H1 (cell line): ENCODE data around the gene PLA2G4E. TPM values are rescaled to one million over a fixed set of nuclear protein-coding genes. Genes with fewer than 3 reads are reported as not detected.
A peak's percentile ranks its signal among the peaks of the same experiment; 100 is the strongest.

Experiments
- CTCF ChIA-PET: fragments of 300-600 bp; sonication (Branson Sonifier 250); formaldehyde crosslinking; loops from one replicate; lab custom pipeline; 2021; ENCODE audit not compliant: partially characterized antibody; lab: Charles Lee
- POLR2A ChIA-PET: fragments of 300-600 bp; sonication (Branson Sonifier 250); formaldehyde crosslinking; loops from one replicate; lab custom pipeline; 2021; ENCODE audit warnings: inconsistent platforms; ENCODE audit not compliant: partially characterized antibody; lab: Charles Lee
- DNase-seq, 2 experiments: peaks; one replicate each; pipeline versions ENCODE4 v3.0.0 to v3.0.0-alpha.2; 2010 to 2022; ENCODE audit warnings: low spot score in 2 of 2, low read depth in 1 of 2, mixed read lengths in 1 of 2
- FAIRE-seq: peaks from 2 replicates; lab custom pipeline; 2011; peaks lifted over from hg19 to GRCh38; lab: Jason Lieb, UNC
- H2AFZ ChIP-seq: 2 replicates; pipeline ENCODE4 v1.8.1; 2012; ENCODE audit warnings: low read length, inconsistent platforms
- H2AK5ac ChIP-seq: 2 replicates; pipeline ENCODE4 v1.6.1; 2013; ENCODE audit warnings: low read depth, low read length
- H2BK120ac ChIP-seq: replicated peaks from 2 replicates; pipeline ENCODE3; 2013; ENCODE audit warnings: low read depth, low read length, inconsistent platforms
- H2BK12ac ChIP-seq: 2 replicates; pipeline ENCODE4 v1.6.1; 2013; ENCODE audit warnings: low read depth, low read length
- H2BK15ac ChIP-seq: 2 replicates; pipeline ENCODE4 v1.6.1; 2013; ENCODE audit warnings: low read length
- H2BK20ac ChIP-seq: 2 replicates; pipeline ENCODE4 v1.6.1; 2013; ENCODE audit warnings: low read length
- H2BK5ac ChIP-seq: 2 replicates; pipeline ENCODE4 v1.6.1; 2013; ENCODE audit warnings: low read depth, low read length
- H3K14ac ChIP-seq: 2 replicates; pipeline ENCODE4 v1.6.1; 2013; ENCODE audit warnings: inconsistent platforms; ENCODE audit not compliant: insufficient read length
- H3K18ac ChIP-seq: 2 replicates; pipeline ENCODE4 v1.6.1; 2013; ENCODE audit warnings: low read length; ENCODE audit errors: extremely low read depth
- H3K23ac ChIP-seq: 2 replicates; pipeline ENCODE4 v1.6.1; 2013; ENCODE audit warnings: inconsistent platforms; ENCODE audit not compliant: insufficient read length
- H3K23me2 ChIP-seq: 2 replicates; pipeline ENCODE4 v1.6.1; 2013; ENCODE audit warnings: low read depth, low read length
- H3K27ac ChIP-seq: 2 replicates; pipeline ENCODE4 v1.6.1; 2011; ENCODE audit warnings: low read depth, low read length, inconsistent platforms
- H3K27me3 ChIP-seq, 4 experiments: replicated peaks in 1 of 4; 1 replicate in 1 of 4; 2 replicates in 3 of 4; pipeline versions ENCODE4 v1.6.1 to v1.8.1; 2011 to 2013; ENCODE audit warnings: low read length in 3 of 4, mild to moderate bottlenecking in 3 of 4, inconsistent platforms in 2 of 4, mixed read lengths in 2 of 4, moderate library complexity in 1 of 4; ENCODE audit not compliant: control insufficient read depth in 3 of 4, insufficient read depth in 3 of 4; ENCODE audit errors: extremely low read depth in 1 of 4
- H3K36me3 ChIP-seq, 4 experiments: 2 replicates each; pipeline versions ENCODE4 v1.6.1 to v1.8.1; 2011 to 2013; ENCODE audit warnings: mild to moderate bottlenecking in 4 of 4, low read length in 3 of 4, moderate library complexity in 2 of 4, control low read depth in 1 of 4, inconsistent platforms in 1 of 4; ENCODE audit not compliant: insufficient read depth in 4 of 4, control insufficient read depth in 2 of 4
- H3K4ac ChIP-seq: replicated peaks from 2 replicates; pipeline ENCODE3; 2013; ENCODE audit warnings: low read length, low read depth, mixed read lengths, inconsistent platforms; ENCODE audit not compliant: insufficient read length
- H3K4me1 ChIP-seq, 4 experiments: replicated peaks in 1 of 4; 1 replicate in 1 of 4; 2 replicates in 3 of 4; pipeline versions ENCODE4 v1.6.1 to v1.8.1; 2011 to 2013; ENCODE audit warnings: low read length in 3 of 4, inconsistent platforms in 2 of 4, mixed read lengths in 1 of 4; ENCODE audit not compliant: insufficient read depth in 4 of 4, control insufficient read depth in 3 of 4
- H3K4me2 ChIP-seq, 2 experiments: 2 replicates each; pipeline versions ENCODE4 v1.6.1 to v1.8.1; 2011 to 2013; ENCODE audit warnings: low read depth in 2 of 2, low read length in 2 of 2, control low read depth in 1 of 2, inconsistent platforms in 1 of 2, mild to moderate bottlenecking in 1 of 2; ENCODE audit not compliant: insufficient read depth in 1 of 2
- H3K4me3 ChIP-seq, 4 experiments: fragments of 200-600, 300-600 bp in 1 of 4; sonication (generic), shearing (Covaris generic), sonication (Bioruptor Twin) in 1 of 4; 2 replicates each; pipeline versions ENCODE4 v1.5.1 to v1.8.1; 2011 to 2016; ENCODE audit warnings: low read length in 4 of 4, low read depth in 3 of 4, control low read depth in 2 of 4, inconsistent platforms in 2 of 4, mild to moderate bottlenecking in 2 of 4, mixed read lengths in 1 of 4, moderate library complexity in 1 of 4; ENCODE audit not compliant: insufficient read depth in 2 of 4; ENCODE audit errors: extremely low read depth in 1 of 4
- H3K56ac ChIP-seq: replicated peaks from 2 replicates; pipeline ENCODE3; 2013; ENCODE audit warnings: low read depth, mild to moderate bottlenecking, mixed read lengths, low read length, inconsistent platforms; ENCODE audit not compliant: insufficient read length
- H3K79me1 ChIP-seq: 2 replicates; pipeline ENCODE4 v1.6.1; 2013; ENCODE audit warnings: low read depth, low read length, control low read depth
- H3K79me2 ChIP-seq, 2 experiments: 2 replicates each; pipeline versions ENCODE4 v1.6.1 to v1.8.1; 2012 to 2013; ENCODE audit warnings: low read length in 2 of 2, mild to moderate bottlenecking in 2 of 2, inconsistent platforms in 1 of 2; ENCODE audit not compliant: insufficient read depth in 2 of 2, control insufficient read depth in 1 of 2
- H3K9ac ChIP-seq, 4 experiments: replicated peaks in 1 of 4; 1 replicate in 1 of 4; 2 replicates in 3 of 4; pipeline versions ENCODE4 v1.6.1 to v1.8.1; 2011 to 2013; ENCODE audit warnings: low read depth in 3 of 4, low read length in 3 of 4, control low read depth in 2 of 4, mild to moderate bottlenecking in 2 of 4, moderate library complexity in 2 of 4, inconsistent platforms in 1 of 4; ENCODE audit errors: extremely low read depth in 1 of 4
- H3K9me3 ChIP-seq, 2 experiments: 2 replicates each; pipeline versions ENCODE4 v1.6.1 to v1.8.1; 2012 to 2013; ENCODE audit warnings: mild to moderate bottlenecking in 2 of 2, moderate library complexity in 2 of 2, control low read depth in 1 of 2, inconsistent platforms in 1 of 2, low read depth in 1 of 2, low read length in 1 of 2, mixed read lengths in 1 of 2; ENCODE audit not compliant: insufficient read depth in 2 of 2
- H4K20me1 ChIP-seq, 2 experiments: replicated peaks in 1 of 2; 2 replicates each; pipeline versions ENCODE3 to v1.8.1; 2011 to 2013; ENCODE audit warnings: inconsistent platforms in 2 of 2, low read length in 2 of 2, mild to moderate bottlenecking in 1 of 2; ENCODE audit not compliant: insufficient read depth in 2 of 2, control insufficient read depth in 1 of 2
- H4K5ac ChIP-seq: 2 replicates; pipeline ENCODE4 v1.6.1; 2013; ENCODE audit warnings: low read length, low read depth, mixed read lengths, inconsistent platforms; ENCODE audit not compliant: insufficient read length
- H4K8ac ChIP-seq: 2 replicates; pipeline ENCODE4 v1.8.0; 2013; ENCODE audit warnings: mild to moderate bottlenecking, moderate library complexity, low read length, inconsistent platforms; ENCODE audit not compliant: insufficient read depth; ENCODE audit errors: extremely low read depth
- H4K91ac ChIP-seq: replicated peaks from 2 replicates; pipeline ENCODE3; 2013; ENCODE audit warnings: low read length, mixed read lengths, inconsistent platforms; ENCODE audit not compliant: insufficient read length
- ATF3 ChIP-seq: IDR thresholded peaks from 2 replicates; pipeline ENCODE4 v1.6.1; 2011; ENCODE audit warnings: low read depth, mild to moderate bottlenecking, low read length; ENCODE audit not compliant: insufficient read depth
- CTBP2 ChIP-seq: IDR thresholded peaks from 2 replicates; pipeline ENCODE4 v1.7.0; 2011; ENCODE audit warnings: borderline replicate concordance, mild to moderate bottlenecking, moderate library complexity, mixed read lengths, low read length; ENCODE audit not compliant: insufficient read depth, insufficient read length
- KDM5A ChIP-seq: fragments of 200-600 bp; IDR thresholded peaks from 2 replicates; pipeline ENCODE4 v1.7.1; 2012; ENCODE audit warnings: mild to moderate bottlenecking, low read length, inconsistent platforms, mixed read lengths
- MAFK ChIP-seq: IDR thresholded peaks from 2 replicates; pipeline ENCODE4 v1.6.1; 2012; ENCODE audit warnings: low read depth, mild to moderate bottlenecking, improper control_type of control experiment, low read length
- NANOG ChIP-seq: IDR thresholded peaks from 2 replicates; pipeline ENCODE4 v1.6.1; 2011; ENCODE audit warnings: low read length, low read depth, mild to moderate bottlenecking, inconsistent platforms; ENCODE audit not compliant: insufficient read depth, poor library complexity, severe bottlenecking
- RNF2 ChIP-seq: fragments of 200-900, 300-1000 bp; sonication (generic); IDR thresholded peaks from 2 replicates; pipeline ENCODE4 v1.7.1; 2016; ENCODE audit warnings: borderline replicate concordance, low read depth, mild to moderate bottlenecking, antibody characterized with exemption, low read length; ENCODE audit not compliant: poor library complexity, severe bottlenecking; ENCODE audit errors: missing control alignments
- SAP30 ChIP-seq: fragments of 300-600 bp; sonication (generic); IDR thresholded peaks from 2 replicates; pipeline ENCODE4 v1.7.1; 2012; ENCODE audit warnings: low read length, moderate library complexity, mild to moderate bottlenecking, inconsistent platforms; ENCODE audit not compliant: insufficient read depth, insufficient replicate concordance
- SRF ChIP-seq: IDR thresholded peaks from 2 replicates; pipeline ENCODE4 v1.6.1; 2011; ENCODE audit warnings: mild to moderate bottlenecking, low read depth, low read length, moderate library complexity
- SUZ12 ChIP-seq: fragments of 200-600 bp; sonication (generic); IDR thresholded peaks from 2 replicates; pipeline ENCODE4 v1.6.1; 2012; ENCODE audit warnings: mild to moderate bottlenecking, inconsistent platforms, low read length, moderate library complexity, mixed read lengths
- ZNF274 ChIP-seq: IDR thresholded peaks from 2 replicates; pipeline ENCODE4 v1.7.0; 2012; ENCODE audit warnings: low read length, borderline replicate concordance; ENCODE audit errors: extremely low read depth
- WGBS, 2 experiments: shearing (Covaris generic) in 1 of 2; methylation state at CpG; one replicate each; pipeline versions ENCODE4 v1.1.6 to v1.1.7; 2013 to 2015; ENCODE audit warnings: low lambda C conversion rate in 2 of 2, mixed read lengths in 2 of 2, inconsistent platforms in 1 of 2, low coverage in 1 of 2, missing lambda C conversion rate in 1 of 2; ENCODE audit not compliant: insufficient replicate concordance in 2 of 2, insufficient coverage in 1 of 2, insufficient read length in 1 of 2; ENCODE audit errors: extremely low coverage in 1 of 2, missing lambda C conversion rate in 1 of 2; 5-methylcytosine and 5-hydroxymethylcytosine counted together
- polyA plus RNA-seq, 7 experiments: library from polyadenylated mRNA; depleted of rRNA in 3 of 7; stranded (reverse) in 5 of 7; unstranded in 2 of 7; fragments of >200 nt in 5 of 7; fragments of 200-250 nt in 2 of 7; gene quantifications; 1 replicate in 5 of 7; 2 replicates in 1 of 7; 4 replicates in 1 of 7; pipeline versions ENCODE4 v1.2.1 to v1.2.3, GENCODE V29; 2011 to 2013; ENCODE audit warnings: missing spikeins in 2 of 7, mixed read lengths in 2 of 7
- total RNA-seq: library from RNA; stranded (reverse); fragmentation: NEBNext Ultra II Directional; extraction: Animal tissue kit (Norgen Biotek cat#: 25700); gene quantifications from 2 replicates; pipeline ENCODE4 v1.2.1, GENCODE V29; 2021

PLA2G4E gene
- total and polyA plus RNA-seq, 2 of the 8 experiments (the other 6 are each of a cell fraction or from before 2014, with no cell fraction given): 0.03 TPM; not detected in 1

DNA sequence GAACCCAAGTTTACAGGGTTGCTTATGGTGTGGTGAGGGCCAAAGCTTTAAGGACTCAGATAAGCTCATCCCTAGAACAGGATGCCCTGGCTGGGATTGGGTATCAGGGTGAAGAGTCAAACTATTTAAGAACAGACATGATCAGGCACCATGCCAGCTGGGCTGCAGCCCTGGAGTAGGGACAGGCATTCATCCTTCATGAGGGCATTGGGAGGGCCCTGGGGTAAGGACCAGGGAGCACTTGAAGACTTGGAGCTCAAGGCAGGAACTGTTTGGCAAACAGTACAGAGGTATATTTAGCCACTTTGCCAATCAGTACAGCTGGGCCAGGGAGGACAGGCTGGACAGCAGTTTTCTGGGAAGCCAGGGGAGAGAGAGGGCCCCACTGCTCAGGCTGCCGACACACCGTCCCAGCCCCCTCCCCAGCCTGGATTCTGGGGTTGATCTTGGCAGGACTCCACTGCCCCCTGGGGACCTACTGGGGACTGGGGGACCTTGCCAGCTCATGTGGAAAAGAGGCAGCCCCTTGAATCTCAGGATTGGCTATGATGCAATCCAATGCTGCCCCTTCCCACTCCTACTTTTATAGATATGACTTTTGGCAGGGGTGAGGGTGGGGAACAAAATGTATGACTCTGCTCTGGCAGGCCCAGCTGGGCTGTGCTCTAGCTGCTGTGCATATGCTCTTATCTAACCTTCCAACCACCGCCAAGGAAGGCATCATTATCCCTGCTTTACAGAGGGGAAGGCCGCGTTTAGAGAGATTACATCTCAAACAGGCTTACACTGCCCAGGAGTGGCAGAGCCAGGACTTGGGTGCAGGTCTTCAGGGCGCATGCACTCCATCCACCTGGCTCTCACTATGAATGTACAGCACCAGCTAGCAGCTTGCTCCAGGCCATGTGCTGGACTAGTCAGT lies 2.3 kb downstream of the PLA2G4E start:
- ChIA-PET CTCF (interaction anchor here (0.6 to 2.8 kb wide), 6 partner anchors 14 to 42 kb away, joined by 3 to 9 read pairs (median 4); no protein-coding TSS in a partner anchor), POLR2A (no interaction called here)
- no peak overlapping the region for H3K23ac ChIP-seq
- DNase-seq: no peak
- no peak for FAIRE-seq
- no peak overlapping the region for H3K4me3 ChIP-seq
- no peak overlapping the region for H3K27ac ChIP-seq
- no peaks in the 10 kb centered on the region for H3K4me1 ChIP-seq
- no peak overlapping the region for H2BK20ac ChIP-seq
- no peaks in the 10 kb centered on the region for H3K27me3 ChIP-seq
- no peak overlapping the region for H2AFZ ChIP-seq
- no peak overlapping the region for H2BK5ac ChIP-seq
- 79% methylated on average over 6 of the region's 6 CpGs; no CpG with 5 or more reads in 1 of the 2 experiments for WGBS, 2 experiments
- H4K20me1 ChIP-seq: no peaks in the 10 kb centered on the region
- no peak overlapping the region for H2BK12ac ChIP-seq
- peaks cover 24 to 29% of the 10 kb centered on the region in 2 experiments for H3K9me3 ChIP-seq
- no peaks in the 10 kb centered on the region for H3K79me1 ChIP-seq
- no peak overlapping the region for H4K5ac ChIP-seq
- H3K9ac ChIP-seq: no peak overlapping the region; a peak in 1 of 7 replicates
- H3K4ac ChIP-seq: no peak overlapping the region
- H2BK15ac ChIP-seq: no peak overlapping the region
- no peak overlapping the region for H3K4me2 ChIP-seq
- H2AK5ac ChIP-seq: no peak overlapping the region
- no peaks in the 10 kb centered on the region for H3K79me2 ChIP-seq
- no peak overlapping the region for H3K18ac ChIP-seq
- no peaks in the 10 kb centered on the region for H3K23me2 ChIP-seq
- H4K91ac ChIP-seq: no peak overlapping the region
- no peak overlapping the region for H2BK120ac ChIP-seq
- no peak overlapping the region for H3K56ac ChIP-seq
- H3K36me3 ChIP-seq: no peaks in the 10 kb centered on the region
- H3K14ac ChIP-seq: no peak overlapping the region
- peak overlapping the region; percentile 41; the same call in 1 of the 2 replicates for H4K8ac ChIP-seq
- no peak for TF ChIP-seq KDM5A
- no peak for TF ChIP-seq CTBP2
- TF ChIP-seq ZNF274: no peak
- TF ChIP-seq RNF2: no peak
- no peak for TF ChIP-seq SAP30
- TF ChIP-seq NANOG: no peak
- no peak for TF ChIP-seq ATF3
- no peak for TF ChIP-seq MAFK
- no peak for TF ChIP-seq SRF
- no peak for TF ChIP-seq SUZ12
